Caco-2 (cell line): ENCODE data around the gene FAM151A. TPM values are rescaled to one million over a fixed set of nuclear protein-coding genes. Genes with fewer than 3 reads are reported as not detected.
A peak's percentile ranks its signal among the peaks of the same experiment; 100 is the strongest.

Source experiments
- BruUV-seq: library from RNA; stranded (reverse); fragments of 400-500 nt; replicated peaks from 2 replicates; lab custom pipeline; 2021; lab: Mats Ljungman, UMichigan
- CTCF ChIA-PET: fragments of 300-600 bp; sonication (Branson Sonifier 250); formaldehyde crosslinking; loops from one replicate; lab custom pipeline; 2022; ENCODE audit warnings: antibody characterized with exemption; lab: Charles Lee
- POLR2A ChIA-PET: fragments of 300-600 bp; sonication (Branson Sonifier 250); formaldehyde crosslinking; loops from one replicate; lab custom pipeline; 2022; ENCODE audit warnings: antibody characterized with exemption; lab: Charles Lee
- DNase-seq, 2 experiments: peaks; one replicate each; pipeline versions ENCODE4 v3.0.0 to v3.0.0-alpha.2; 2020 to 2022
- H3K27me3 ChIP-seq: replicated peaks from 2 replicates; pipeline ENCODE4 v1.6.0; 2011; ENCODE audit warnings: low read length; ENCODE audit not compliant: control insufficient read depth, insufficient read depth
- H3K36me3 ChIP-seq: 2 replicates; pipeline ENCODE4 v1.5.1; 2011; ENCODE audit warnings: low read length; ENCODE audit not compliant: control insufficient read depth, insufficient read depth
- H3K4me1 ChIP-seq: fragments of 250-450 bp; sonication (Bioruptor Pico); 2 replicates; pipeline ENCODE4 v1.5.1; 2020; ENCODE audit warnings: mild to moderate bottlenecking
- H3K4me3 ChIP-seq: 2 replicates; pipeline ENCODE4 v1.5.1; 2011; ENCODE audit warnings: low read depth, mild to moderate bottlenecking, control low read depth, low read length
- H3K9me3 ChIP-seq: fragments of 250-450 bp; sonication (Bioruptor Pico); 2 replicates; pipeline ENCODE4 v1.5.1; 2020; ENCODE audit warnings: mild to moderate bottlenecking, moderate library complexity
- H3K27ac Mint-ChIP-seq: one replicate; pipeline ENCODE4 v1.8.0; 2022; ENCODE audit warnings: mixed read lengths; ENCODE audit not compliant: unreplicated experiment
- H3K27me3 Mint-ChIP-seq: one replicate; pipeline ENCODE4 v1.8.0; 2022; ENCODE audit warnings: mixed read lengths; ENCODE audit not compliant: insufficient read depth, unreplicated experiment
- H3K36me3 Mint-ChIP-seq: one replicate; pipeline ENCODE4 v1.8.0; 2022; ENCODE audit warnings: mild to moderate bottlenecking, mixed read lengths; ENCODE audit not compliant: insufficient read depth, unreplicated experiment
- H3K4me1 Mint-ChIP-seq: one replicate; pipeline ENCODE4 v1.8.0; 2022; ENCODE audit warnings: low read depth, mixed read lengths; ENCODE audit not compliant: unreplicated experiment
- H3K4me3 Mint-ChIP-seq: one replicate; pipeline ENCODE4 v1.8.0; 2022; ENCODE audit warnings: mild to moderate bottlenecking, moderate library complexity, mixed read lengths; ENCODE audit not compliant: unreplicated experiment
- H3K9me3 Mint-ChIP-seq: one replicate; pipeline ENCODE4 v1.8.0; 2022; ENCODE audit warnings: mixed read lengths; ENCODE audit not compliant: unreplicated experiment
- CTCF ChIP-seq, 2 experiments: fragments of 200-600 bp in 1 of 2; IDR thresholded peaks; 1 replicate in 1 of 2; 2 replicates in 1 of 2; pipeline versions ENCODE4 v1.5.1 to v1.8.0; 2011 to 2022; ENCODE audit warnings: antibody characterized with exemption in 1 of 2, control low read depth in 1 of 2, inconsistent platforms in 1 of 2, low read depth in 1 of 2, low read length in 1 of 2, mild to moderate bottlenecking in 1 of 2, moderate library complexity in 1 of 2; ENCODE audit not compliant: insufficient read depth in 1 of 2, severe bottlenecking in 1 of 2, unreplicated experiment in 1 of 2
- intact Hi-C: fragments of 100-400 bp; cut with micrococcal nuclease; formaldehyde crosslinking; loops from one replicate; pipeline ENCODE4 v1.10.0; 2022; ENCODE audit not compliant: unreplicated experiment
- total RNA-seq: library from RNA; stranded (reverse); gene quantifications from 2 replicates; pipeline ENCODE4 v1.2.3, GENCODE V29; 2022

The FAM151A gene
- total RNA-seq, 1 experiment from 2014 or later, result 22.3 TPM

- no peaks in the 10 kb centered on the region for H3K36me3 Mint-ChIP-seq
- no peak overlapping the region for H3K27ac Mint-ChIP-seq
- H3K9me3 Mint-ChIP-seq, result no peaks in the 10 kb centered on the region
- intact Hi-C loops, result loop anchor here (10.0 kb wide), 1 partner anchor 67 kb away; the partner anchor contains the start of gene MROH7
- no peak overlapping the region for H3K4me3 ChIP-seq
- H3K27me3 Mint-ChIP-seq, result no peaks in the 10 kb centered on the region
- no peak for DNase-seq
- no peaks in the 10 kb centered on the region for H3K36me3 ChIP-seq
- H3K27me3 ChIP-seq, result no peaks in the 10 kb centered on the region
- TF ChIP-seq CTCF (IDR thresholded peaks at IDR 0.05; ENCODE audit: insufficient read depth in 1 of 2, low read depth in 1 of 2, low read length in 1 of 2, severe bottlenecking in 1 of 2, unreplicated experiment in 1 of 2), result no peak
- CTCF ChIA-PET, result no interaction called here
- POLR2A ChIA-PET, result no interaction called here
- no peaks in the 10 kb centered on the region for H3K4me1 ChIP-seq
- H3K4me1 Mint-ChIP-seq, result peaks cover 6% of the 10 kb centered on the region
- H3K4me3 Mint-ChIP-seq, result no peak overlapping the region
- no TSS peak for BruUV-seq
- no peaks in the 10 kb centered on the region for H3K9me3 ChIP-seq
Observed at GRCh38 chr1:54577612-54578011, 45.7 kb downstream of the FAM151A start.

GRCh38 chr1:54575605-54576290, 47.6 kb downstream of the FAM151A start:
- ChIA-PET POLR2A (no interaction called here), CTCF (no interaction called here)
- Histone ChIP-seq H3K4me3 (no peak overlapping the region), H3K36me3 (no peaks in the 10 kb centered on the region), H3K27me3 (no peaks in the 10 kb centered on the region), H3K9me3 (no peaks in the 10 kb centered on the region), H3K4me1 (no peaks in the 10 kb centered on the region)
- Mint-ChIP-seq H3K9me3 (no peaks in the 10 kb centered on the region), H3K36me3 (no peaks in the 10 kb centered on the region), H3K27ac (no peak overlapping the region), H3K4me3 (no peak overlapping the region), H3K4me1 (peaks cover 6% of the 10 kb centered on the region), H3K27me3 (no peaks in the 10 kb centered on the region)
- no peak for TF ChIP-seq CTCF (IDR thresholded peaks at IDR 0.05; ENCODE audit: insufficient read depth in 1 of 2, low read depth in 1 of 2, low read length in 1 of 2, severe bottlenecking in 1 of 2, unreplicated experiment in 1 of 2)
- intact Hi-C loops, result loop anchor here (10.0 kb wide), 1 partner anchor 69 kb away; the partner anchor contains the start of gene MROH7
- BruUV-seq, result no TSS peak
- no peak for DNase-seq

- ChIA-PET CTCF (no interaction called here), POLR2A (no interaction called here)
- Histone ChIP-seq H3K36me3 (no peaks in the 10 kb centered on the region), H3K4me3 (no peak overlapping the region), H3K27me3 (no peaks in the 10 kb centered on the region), H3K9me3 (no peaks in the 10 kb centered on the region), H3K4me1 (no peaks in the 10 kb centered on the region)
- H3K36me3 Mint-ChIP-seq, result no peaks in the 10 kb centered on the region
- H3K27me3 Mint-ChIP-seq, result no peaks in the 10 kb centered on the region
- no TSS peak for BruUV-seq
- H3K27ac Mint-ChIP-seq, result no peak overlapping the region
- peak in 1 of 2 experiments; percentile 27 for TF ChIP-seq CTCF (IDR thresholded peaks at IDR 0.05; ENCODE audit: insufficient read depth in 1 of 2, low read depth in 1 of 2, low read length in 1 of 2, severe bottlenecking in 1 of 2, unreplicated experiment in 1 of 2)
- intact Hi-C loops, result loop anchor here (10.0 kb wide), 1 partner anchor 70 kb away; the partner anchor contains the start of gene MROH7
- no peak overlapping the region for H3K4me3 Mint-ChIP-seq
- H3K4me1 Mint-ChIP-seq, result peaks cover 6% of the 10 kb centered on the region
- H3K9me3 Mint-ChIP-seq, result no peaks in the 10 kb centered on the region
- DNase-seq, result no peak
Observed at GRCh38 chr1:54575161-54575560, 48.2 kb downstream of the FAM151A start.
